Esophagus squamous epithelium (tissue), 4 donors: Measurements from ENCODE around the gene DCTN4.

Source experiments
- POLR2A ChIP-seq, 4 donors: fragments of 450-650 bp; IDR thresholded peaks; one replicate each; pipeline ENCODE4 v1.6.1; 2017; ENCODE audit warnings: antibody characterized with exemption in 4 of 4, mild to moderate bottlenecking in 4 of 4, moderate library complexity in 3 of 4
- TF ChIP-seq, protein P1 (sequence below), 6 experiments: fragments of 450-650 bp in 4 of 6; fragments of 200-600 bp in 2 of 6; sonication (generic) in 2 of 6; IDR thresholded peaks; one replicate each; pipeline ENCODE4 v1.5.1; 2016 to 2019; ENCODE audit warnings: antibody characterized with exemption in 6 of 6, mild to moderate bottlenecking in 4 of 6, moderate library complexity in 4 of 6

DNA sequence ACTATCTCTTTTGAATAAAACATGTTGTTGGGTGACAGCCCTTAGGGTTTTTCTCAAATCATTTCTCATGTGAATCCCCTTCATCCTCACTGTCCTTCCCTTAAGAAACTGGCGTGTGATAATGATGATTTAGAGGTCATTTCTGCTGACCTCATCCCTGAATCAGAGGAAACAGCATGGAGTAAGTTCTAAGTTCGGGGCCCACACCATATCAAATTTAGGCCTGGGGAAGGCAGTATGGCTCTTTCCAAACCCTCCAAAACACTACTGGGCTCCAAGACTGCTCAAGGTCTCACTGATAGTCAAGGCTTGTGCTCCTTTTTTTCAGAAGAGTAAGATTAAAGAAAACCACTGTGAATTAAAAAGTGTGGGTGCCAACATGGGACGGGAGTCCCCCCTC, 18.9 kb upstream of the DCTN4 start:
- TF ChIP-seq, protein P1, sequence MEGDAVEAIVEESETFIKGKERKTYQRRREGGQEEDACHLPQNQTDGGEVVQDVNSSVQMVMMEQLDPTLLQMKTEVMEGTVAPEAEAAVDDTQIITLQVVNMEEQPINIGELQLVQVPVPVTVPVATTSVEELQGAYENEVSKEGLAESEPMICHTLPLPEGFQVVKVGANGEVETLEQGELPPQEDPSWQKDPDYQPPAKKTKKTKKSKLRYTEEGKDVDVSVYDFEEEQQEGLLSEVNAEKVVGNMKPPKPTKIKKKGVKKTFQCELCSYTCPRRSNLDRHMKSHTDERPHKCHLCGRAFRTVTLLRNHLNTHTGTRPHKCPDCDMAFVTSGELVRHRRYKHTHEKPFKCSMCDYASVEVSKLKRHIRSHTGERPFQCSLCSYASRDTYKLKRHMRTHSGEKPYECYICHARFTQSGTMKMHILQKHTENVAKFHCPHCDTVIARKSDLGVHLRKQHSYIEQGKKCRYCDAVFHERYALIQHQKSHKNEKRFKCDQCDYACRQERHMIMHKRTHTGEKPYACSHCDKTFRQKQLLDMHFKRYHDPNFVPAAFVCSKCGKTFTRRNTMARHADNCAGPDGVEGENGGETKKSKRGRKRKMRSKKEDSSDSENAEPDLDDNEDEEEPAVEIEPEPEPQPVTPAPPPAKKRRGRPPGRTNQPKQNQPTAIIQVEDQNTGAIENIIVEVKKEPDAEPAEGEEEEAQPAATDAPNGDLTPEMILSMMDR (IDR thresholded peaks at IDR 0.05): no peak
- TF ChIP-seq POLR2A (IDR thresholded peaks at IDR 0.05): no peak
